Measurements from ENCODE around the gene SLC47A2.

SLC47A2 gene

GRCh38 chr17:19744492-19744891, 28.1 kb upstream of the SLC47A2 start:
- no peaks in the 10 kb centered on the region for H3K27me3 ChIP-seq (ENCODE audit: insufficient read depth, poor library complexity, severe bottlenecking)
- no peak overlapping the region for H3K27ac ChIP-seq (replicated peaks)
- no peak for DNase-seq (ENCODE audit: low read depth in 1 of 2, low spot score in 1 of 2)
- H3K4me3 ChIP-seq (replicated peaks; ENCODE audit: insufficient read depth, low read length) = peak overlapping the region; percentile 25
- TF ChIP-seq REST (IDR thresholded peaks at IDR 0.05; ENCODE audit: insufficient replicate concordance, low read depth) = no peak
- peak; percentile 24; the same call in 1 of the 2 replicates for TF ChIP-seq GABPA (IDR thresholded peaks at IDR 0.05; ENCODE audit: low read depth)
- TF ChIP-seq SPI1 (IDR thresholded peaks at IDR 0.05; ENCODE audit: borderline replicate concordance, low read depth) = no peak

- no peaks in the 10 kb centered on the region for H3K27me3 ChIP-seq (ENCODE audit: insufficient read depth, poor library complexity, severe bottlenecking)
- no peak overlapping the region for H3K27ac ChIP-seq (replicated peaks)
- no peak for TF ChIP-seq GABPA (IDR thresholded peaks at IDR 0.05; ENCODE audit: low read depth)
- TF ChIP-seq REST (IDR thresholded peaks at IDR 0.05; ENCODE audit: insufficient replicate concordance, low read depth) = no peak
- no peak for TF ChIP-seq SPI1 (IDR thresholded peaks at IDR 0.05; ENCODE audit: borderline replicate concordance, low read depth)
- TF ChIP-seq CTCF (IDR thresholded peaks at IDR 0.05; ENCODE audit: insufficient read depth, low read length) = no peak
- TF ChIP-seq POLR2AphosphoS5 (IDR thresholded peaks at IDR 0.05; ENCODE audit: low read depth) = no peak
- no peak for DNase-seq (ENCODE audit: low read depth in 1 of 2, low spot score in 1 of 2)
- no peak overlapping the region for H3K4me3 ChIP-seq (replicated peaks; ENCODE audit: insufficient read depth, low read length)
Measured at GRCh38 chr17:19743101-19744100, 27.0 kb upstream of the SLC47A2 start.

- DNase-seq (ENCODE audit: low read depth in 1 of 2, low spot score in 1 of 2) = no peak
- H3K27ac ChIP-seq (replicated peaks) = no peak overlapping the region
- H3K27me3 ChIP-seq (ENCODE audit: insufficient read depth, poor library complexity, severe bottlenecking) = no peaks in the 10 kb centered on the region
- no peak for TF ChIP-seq CTCF (IDR thresholded peaks at IDR 0.05; ENCODE audit: insufficient read depth, low read length)
- no peak for TF ChIP-seq GABPA (IDR thresholded peaks at IDR 0.05; ENCODE audit: low read depth)
- TF ChIP-seq REST (IDR thresholded peaks at IDR 0.05; ENCODE audit: insufficient replicate concordance, low read depth) = no peak
- no peak for TF ChIP-seq SPI1 (IDR thresholded peaks at IDR 0.05; ENCODE audit: borderline replicate concordance, low read depth)
- no peak for TF ChIP-seq POLR2AphosphoS5 (IDR thresholded peaks at IDR 0.05; ENCODE audit: low read depth)
- H3K4me3 ChIP-seq (replicated peaks; ENCODE audit: insufficient read depth, low read length) = no peak overlapping the region
Measured at GRCh38 chr17:19742495-19742894, 26.1 kb upstream of the SLC47A2 start.
